ENCODE data around the gene ZNF740.

- TF ChIP-seq EZH2 (IDR thresholded peaks at IDR 0.05; ENCODE audit: borderline replicate concordance, low read length), result no peak
- TF ChIP-seq CTCF (conservative IDR thresholded peaks at IDR 0.05 in 1 of 2, IDR thresholded peaks at IDR 0.05 in 1 of 2; ENCODE audit: extremely low read depth in 1 of 2, insufficient read depth in 1 of 2, low read depth in 1 of 2, low read length in 2 of 2), result no peak
Measured at GRCh38 chr12:53180931-53181645, 566 bp downstream of the ZNF740 start.
